Progenitor cell of endocrine pancreas (in vitro differentiated cells): ENCODE measurements around the gene PIP5K1B. TPM values are rescaled to one million over a fixed set of nuclear protein-coding genes. Genes with fewer than 3 reads are reported as not detected.

Experiments used
- DNase-seq: peaks from one replicate; pipeline ENCODE4 v3.0.0; 2021; ENCODE audit warnings: low spot score; ENCODE audit not compliant: unreplicated experiment
- H3K27ac Mint-ChIP-seq: 2 replicates; pipeline ENCODE4 v1.8.0; 2021; ENCODE audit warnings: mild to moderate bottlenecking, moderate library complexity, mixed read lengths
- H3K27me3 Mint-ChIP-seq: 2 replicates; pipeline ENCODE4 v1.8.0; 2021; ENCODE audit warnings: mixed read lengths
- H3K36me3 Mint-ChIP-seq: 2 replicates; pipeline ENCODE4 v1.8.0; 2022; ENCODE audit warnings: mixed read lengths; ENCODE audit not compliant: insufficient read depth
- H3K4me1 Mint-ChIP-seq: 2 replicates; pipeline ENCODE4 v1.8.0; 2021; ENCODE audit warnings: low read depth, mixed read lengths
- H3K4me3 Mint-ChIP-seq: 2 replicates; pipeline ENCODE4 v1.8.0; 2021; ENCODE audit warnings: low read depth, mild to moderate bottlenecking, moderate library complexity, mixed read lengths
- H3K9me3 Mint-ChIP-seq: 2 replicates; pipeline ENCODE4 v1.8.0; 2021; ENCODE audit warnings: low read depth, mixed read lengths
- total RNA-seq: library from RNA; stranded (reverse); gene quantifications from 2 replicates; pipeline ENCODE4 v1.2.1, GENCODE V29; 2021
- TF ChIP-seq, protein P1 (sequence below): fragments of 200-600 bp; sonication (generic); IDR thresholded peaks from one replicate; pipeline ENCODE4 v1.5.0; 2021; ENCODE audit warnings: antibody characterized with exemption, mild to moderate bottlenecking; ENCODE audit not compliant: unreplicated experiment

PIP5K1B gene
- total RNA-seq, 1 donor from 2014 or later: 1.5 TPM

DNA sequence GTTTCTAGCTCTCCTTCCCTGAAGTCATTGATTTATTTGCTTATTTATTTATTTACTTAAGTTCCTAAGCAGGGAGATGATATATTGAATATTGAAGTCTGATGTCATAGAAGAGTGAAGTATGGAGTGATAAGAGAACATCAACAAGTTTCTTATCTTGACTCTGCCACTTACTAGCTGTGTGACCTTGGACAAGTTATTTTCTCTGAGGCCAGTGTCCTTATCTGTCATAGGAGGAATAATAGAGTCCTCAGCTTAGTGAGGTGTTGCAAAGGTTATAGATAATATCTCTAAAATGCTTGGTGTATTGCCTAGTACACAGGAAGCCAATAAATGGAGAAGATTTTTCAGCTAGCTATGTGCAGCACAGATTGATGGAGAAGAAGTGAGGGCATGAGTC, 32.4 kb upstream of the PIP5K1B start:
- no peak for DNase-seq
- Mint-ChIP-seq H3K27ac (no peak overlapping the region), H3K9me3 (no peaks in the 10 kb centered on the region), H3K27me3 (peaks cover 35% of the 10 kb centered on the region), H3K36me3 (no peaks in the 10 kb centered on the region), H3K4me1 (peaks cover 3% of the 10 kb centered on the region), H3K4me3 (no peak overlapping the region)
- TF ChIP-seq, protein P1, sequence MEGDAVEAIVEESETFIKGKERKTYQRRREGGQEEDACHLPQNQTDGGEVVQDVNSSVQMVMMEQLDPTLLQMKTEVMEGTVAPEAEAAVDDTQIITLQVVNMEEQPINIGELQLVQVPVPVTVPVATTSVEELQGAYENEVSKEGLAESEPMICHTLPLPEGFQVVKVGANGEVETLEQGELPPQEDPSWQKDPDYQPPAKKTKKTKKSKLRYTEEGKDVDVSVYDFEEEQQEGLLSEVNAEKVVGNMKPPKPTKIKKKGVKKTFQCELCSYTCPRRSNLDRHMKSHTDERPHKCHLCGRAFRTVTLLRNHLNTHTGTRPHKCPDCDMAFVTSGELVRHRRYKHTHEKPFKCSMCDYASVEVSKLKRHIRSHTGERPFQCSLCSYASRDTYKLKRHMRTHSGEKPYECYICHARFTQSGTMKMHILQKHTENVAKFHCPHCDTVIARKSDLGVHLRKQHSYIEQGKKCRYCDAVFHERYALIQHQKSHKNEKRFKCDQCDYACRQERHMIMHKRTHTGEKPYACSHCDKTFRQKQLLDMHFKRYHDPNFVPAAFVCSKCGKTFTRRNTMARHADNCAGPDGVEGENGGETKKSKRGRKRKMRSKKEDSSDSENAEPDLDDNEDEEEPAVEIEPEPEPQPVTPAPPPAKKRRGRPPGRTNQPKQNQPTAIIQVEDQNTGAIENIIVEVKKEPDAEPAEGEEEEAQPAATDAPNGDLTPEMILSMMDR: no peak

DNA sequence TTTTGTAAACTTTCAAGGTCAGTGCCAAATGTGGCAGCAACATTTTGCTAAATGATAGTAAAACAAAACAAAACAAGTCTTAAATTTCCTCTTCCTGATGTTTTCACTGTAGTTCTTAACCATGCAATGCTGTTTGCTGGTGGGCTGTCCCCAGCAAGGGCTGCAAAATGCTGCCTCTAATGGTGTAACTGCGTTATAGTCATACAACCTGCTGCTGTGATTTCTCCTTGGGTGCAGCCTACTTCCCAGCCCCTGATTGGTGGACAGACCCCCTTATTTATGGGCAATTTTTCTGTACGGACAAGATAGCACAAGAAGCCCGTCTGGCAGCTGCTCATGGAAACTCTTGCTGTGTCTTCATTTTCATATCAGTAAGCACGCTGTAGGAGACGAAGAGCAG, 26.6 kb upstream of the PIP5K1B start:
- Mint-ChIP-seq H3K4me3 (no peak overlapping the region), H3K27me3 (peaks cover 37% of the 10 kb centered on the region), H3K9me3 (no peaks in the 10 kb centered on the region), H3K27ac (no peak overlapping the region), H3K36me3 (no peaks in the 10 kb centered on the region), H3K4me1 (no peaks in the 10 kb centered on the region)
- DNase-seq: no peak
- TF ChIP-seq, protein P1: peak; percentile 66

DNA sequence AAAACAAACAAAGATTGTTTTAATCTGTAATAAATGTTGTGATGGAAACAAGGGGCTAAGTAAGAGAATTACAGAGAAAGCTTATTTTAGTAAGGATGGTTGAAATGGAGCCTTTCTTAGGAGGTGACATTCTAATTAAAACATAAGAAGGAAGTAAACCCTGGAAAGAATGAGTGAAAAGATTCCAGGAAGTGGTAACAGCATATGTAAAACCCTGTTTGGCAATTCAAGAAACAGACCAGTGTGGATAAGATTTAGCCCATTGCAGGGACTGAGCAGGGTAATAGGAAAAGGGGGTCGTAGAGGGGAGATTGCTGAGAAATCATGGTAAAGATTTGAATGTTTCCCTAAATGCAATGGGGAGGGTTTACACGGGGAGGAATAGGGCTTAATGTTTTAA, 21.6 kb upstream of the PIP5K1B start:
- Mint-ChIP-seq H3K4me1 (no peaks in the 10 kb centered on the region), H3K4me3 (no peak overlapping the region), H3K27me3 (peaks cover 31% of the 10 kb centered on the region), H3K27ac (no peak overlapping the region), H3K36me3 (no peaks in the 10 kb centered on the region), H3K9me3 (no peaks in the 10 kb centered on the region)
- DNase-seq: no peak
- TF ChIP-seq, protein P1: no peak

DNA sequence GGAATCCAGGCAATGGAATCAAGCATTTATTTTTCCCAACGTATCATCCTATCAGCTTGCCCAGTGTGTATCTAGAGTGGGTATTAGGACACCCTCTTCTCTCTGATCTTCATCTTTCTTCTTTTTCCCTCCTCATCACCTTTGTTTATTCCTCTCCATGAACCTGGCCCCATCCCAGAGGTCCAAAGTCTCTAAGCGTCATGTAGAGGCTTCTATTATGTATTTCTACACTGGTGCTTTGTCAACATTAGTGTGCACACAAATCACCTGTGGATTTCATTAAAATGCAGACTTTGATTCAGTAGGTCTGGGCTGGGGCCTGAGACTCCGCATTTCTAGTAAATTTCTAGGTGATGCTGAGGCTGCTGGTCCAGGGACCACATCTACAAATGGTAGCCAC, 19.8 kb upstream of the PIP5K1B start:
- DNase-seq: no peak
- no peaks in the 10 kb centered on the region for H3K4me1 Mint-ChIP-seq
- no peak overlapping the region for H3K4me3 Mint-ChIP-seq
- H3K9me3 Mint-ChIP-seq: no peaks in the 10 kb centered on the region
- H3K27me3 Mint-ChIP-seq: peaks cover 43% of the 10 kb centered on the region
- TF ChIP-seq, protein P1: no peak
- no peak overlapping the region for H3K27ac Mint-ChIP-seq
- H3K36me3 Mint-ChIP-seq: no peaks in the 10 kb centered on the region

DNA sequence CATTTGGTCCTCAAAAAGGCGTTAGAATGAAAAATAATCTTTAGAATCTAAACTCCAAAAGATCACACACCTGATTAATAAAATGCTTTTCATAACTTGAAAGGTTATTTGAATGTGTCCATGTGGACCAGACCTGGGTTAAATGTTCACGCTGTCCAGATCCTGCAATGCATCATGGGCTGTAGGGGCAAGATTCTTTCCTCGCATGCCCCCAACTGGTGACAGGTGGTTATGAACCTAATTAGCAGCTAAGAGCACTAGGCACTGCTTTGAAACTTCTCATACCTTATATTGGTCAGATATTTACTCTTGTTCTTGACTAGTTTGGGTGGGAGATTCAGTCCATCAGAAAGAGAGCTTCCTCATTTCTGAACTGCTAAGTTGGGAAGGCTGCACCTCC, 19.3 kb upstream of the PIP5K1B start:
- Mint-ChIP-seq H3K36me3 (no peaks in the 10 kb centered on the region), H3K4me1 (no peaks in the 10 kb centered on the region), H3K27ac (no peak overlapping the region), H3K27me3 (peaks cover 46% of the 10 kb centered on the region), H3K9me3 (no peaks in the 10 kb centered on the region), H3K4me3 (no peak overlapping the region)
- no peak for DNase-seq
- TF ChIP-seq, protein P1: peak; percentile 37
